Measurements from ENCODE around the gene NDUFS3.

DNA sequence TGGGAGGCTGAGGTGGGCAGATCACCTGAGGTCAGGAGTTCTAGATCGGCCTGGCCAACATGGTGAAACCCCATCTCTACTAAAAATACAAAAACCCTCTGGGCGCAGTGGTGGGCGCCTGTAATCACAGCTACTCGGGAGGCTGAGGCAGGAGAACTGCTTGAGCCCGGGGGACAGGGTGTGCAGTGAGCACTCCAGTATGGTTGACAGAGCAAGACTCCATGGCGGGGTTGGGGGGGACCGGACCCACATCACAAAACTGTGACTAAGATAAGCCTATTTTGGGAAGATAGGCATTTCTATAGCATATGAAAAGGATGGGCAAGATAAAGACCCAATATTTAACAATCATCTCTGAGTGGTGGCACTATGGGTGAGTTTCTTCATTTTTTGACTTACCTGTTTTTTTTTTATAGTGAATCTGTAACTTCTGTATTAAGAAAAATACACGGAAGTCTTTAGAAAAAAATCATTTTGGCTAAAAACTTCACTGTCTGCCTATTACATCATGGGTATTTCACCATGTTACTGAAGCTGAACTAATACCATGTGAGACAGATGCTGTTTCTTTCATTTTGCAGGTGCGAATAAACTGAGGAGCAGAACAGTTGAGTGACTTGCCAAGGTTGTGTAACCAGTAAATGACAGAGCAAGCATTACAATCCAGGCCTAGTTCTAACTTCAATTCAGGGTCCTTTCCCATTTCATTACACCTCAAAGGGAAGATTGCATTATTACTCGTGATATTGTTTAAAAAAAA lies 28.4 kb upstream of the NDUFS3 start:
- TF ChIP-seq, protein P1, sequence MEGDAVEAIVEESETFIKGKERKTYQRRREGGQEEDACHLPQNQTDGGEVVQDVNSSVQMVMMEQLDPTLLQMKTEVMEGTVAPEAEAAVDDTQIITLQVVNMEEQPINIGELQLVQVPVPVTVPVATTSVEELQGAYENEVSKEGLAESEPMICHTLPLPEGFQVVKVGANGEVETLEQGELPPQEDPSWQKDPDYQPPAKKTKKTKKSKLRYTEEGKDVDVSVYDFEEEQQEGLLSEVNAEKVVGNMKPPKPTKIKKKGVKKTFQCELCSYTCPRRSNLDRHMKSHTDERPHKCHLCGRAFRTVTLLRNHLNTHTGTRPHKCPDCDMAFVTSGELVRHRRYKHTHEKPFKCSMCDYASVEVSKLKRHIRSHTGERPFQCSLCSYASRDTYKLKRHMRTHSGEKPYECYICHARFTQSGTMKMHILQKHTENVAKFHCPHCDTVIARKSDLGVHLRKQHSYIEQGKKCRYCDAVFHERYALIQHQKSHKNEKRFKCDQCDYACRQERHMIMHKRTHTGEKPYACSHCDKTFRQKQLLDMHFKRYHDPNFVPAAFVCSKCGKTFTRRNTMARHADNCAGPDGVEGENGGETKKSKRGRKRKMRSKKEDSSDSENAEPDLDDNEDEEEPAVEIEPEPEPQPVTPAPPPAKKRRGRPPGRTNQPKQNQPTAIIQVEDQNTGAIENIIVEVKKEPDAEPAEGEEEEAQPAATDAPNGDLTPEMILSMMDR (IDR thresholded peaks at IDR 0.05): no peak
- no peak for TF ChIP-seq ZFX (IDR thresholded peaks at IDR 0.05; ENCODE audit: borderline replicate concordance)
